Esophagus squamous epithelium (tissue), 4 donors: Measurements from ENCODE around the gene NFKBIZ.

Experiments
- CTCF ChIP-seq, 6 experiments: fragments of 450-650 bp in 4 of 6; fragments of 200-600 bp in 2 of 6; sonication (generic) in 2 of 6; IDR thresholded peaks; one replicate each; pipeline ENCODE4 v1.5.1; 2016 to 2019; ENCODE audit warnings: antibody characterized with exemption in 6 of 6, mild to moderate bottlenecking in 4 of 6, moderate library complexity in 4 of 6
- POLR2A ChIP-seq, 4 donors: fragments of 450-650 bp; IDR thresholded peaks; one replicate each; pipeline ENCODE4 v1.6.1; 2017; ENCODE audit warnings: antibody characterized with exemption in 4 of 4, mild to moderate bottlenecking in 4 of 4, moderate library complexity in 3 of 4

- TF ChIP-seq CTCF (IDR thresholded peaks at IDR 0.05) (no peak), POLR2A (IDR thresholded peaks at IDR 0.05) (no peak)
Measured at GRCh38 chr3:101836652-101837598, 12.4 kb upstream of the NFKBIZ start.
